Liver (tissue), 3 donors: ENCODE data around the gene GNG7.

Experiments used
- RAD21 ChIP-seq, 2 donors: IDR thresholded peaks; 2 replicates each; pipeline ENCODE4 v1.6.1; 2016; ENCODE audit warnings: antibody characterized with exemption in 2 of 2, mild to moderate bottlenecking in 2 of 2
- TF ChIP-seq, protein P1 (sequence below): fragments of 150-350 bp; IDR thresholded peaks from 2 replicates; pipeline ENCODE4 v1.5.1; 2017; ENCODE audit warnings: improper control_type of control experiment, low read depth, low read length; ENCODE audit not compliant: missing input control
- donor health status: healthy.
- donor health status: healthy.

DNA sequence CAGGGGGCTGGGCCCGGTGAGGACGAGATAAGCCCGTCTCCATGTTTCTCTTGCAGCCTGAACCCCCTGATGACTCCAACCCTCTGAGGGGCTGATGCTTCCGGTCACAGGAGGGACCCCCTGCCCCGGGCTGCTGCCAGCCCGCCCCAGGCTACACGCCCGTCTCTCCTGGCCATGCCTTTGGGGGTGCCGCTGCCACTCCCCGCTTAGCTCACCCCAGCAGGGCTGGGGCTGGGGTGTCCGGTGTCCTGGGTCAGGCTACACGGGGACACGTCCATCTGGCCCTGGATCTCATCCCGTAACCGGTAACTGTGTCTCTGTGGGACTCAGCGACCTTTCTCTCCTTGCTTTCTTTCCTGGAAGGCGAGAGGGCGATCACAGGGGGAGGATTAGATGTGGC lies 185.8 kb downstream of the GNG7 start:
- TF ChIP-seq RAD21 (IDR thresholded peaks at IDR 0.05) = no peak
- TF ChIP-seq, protein P1, sequence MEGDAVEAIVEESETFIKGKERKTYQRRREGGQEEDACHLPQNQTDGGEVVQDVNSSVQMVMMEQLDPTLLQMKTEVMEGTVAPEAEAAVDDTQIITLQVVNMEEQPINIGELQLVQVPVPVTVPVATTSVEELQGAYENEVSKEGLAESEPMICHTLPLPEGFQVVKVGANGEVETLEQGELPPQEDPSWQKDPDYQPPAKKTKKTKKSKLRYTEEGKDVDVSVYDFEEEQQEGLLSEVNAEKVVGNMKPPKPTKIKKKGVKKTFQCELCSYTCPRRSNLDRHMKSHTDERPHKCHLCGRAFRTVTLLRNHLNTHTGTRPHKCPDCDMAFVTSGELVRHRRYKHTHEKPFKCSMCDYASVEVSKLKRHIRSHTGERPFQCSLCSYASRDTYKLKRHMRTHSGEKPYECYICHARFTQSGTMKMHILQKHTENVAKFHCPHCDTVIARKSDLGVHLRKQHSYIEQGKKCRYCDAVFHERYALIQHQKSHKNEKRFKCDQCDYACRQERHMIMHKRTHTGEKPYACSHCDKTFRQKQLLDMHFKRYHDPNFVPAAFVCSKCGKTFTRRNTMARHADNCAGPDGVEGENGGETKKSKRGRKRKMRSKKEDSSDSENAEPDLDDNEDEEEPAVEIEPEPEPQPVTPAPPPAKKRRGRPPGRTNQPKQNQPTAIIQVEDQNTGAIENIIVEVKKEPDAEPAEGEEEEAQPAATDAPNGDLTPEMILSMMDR = no peak
